Hypothalamus (tissue), 51 donors: ENCODE data around the gene DNM2.

ENCODE experiments used
- DNase-seq, 51 donors: peaks; one replicate each; lab custom pipeline; 2025; lab: John Stamatoyannopoulos, UW

The DNM2 gene

GRCh38 chr19:10768936-10769335, 51.1 kb downstream of the DNM2 start:
- no peak for DNase-seq

- DNase-seq, result peak in 47 of 51 donors; percentile 5 to 83 (median 60)
Observed at GRCh38 chr19:10769533-10770491, 51.9 kb downstream of the DNM2 start.

- no peak for DNase-seq
Observed at GRCh38 chr19:10773969-10774368, 56.1 kb downstream of the DNM2 start.

- no peak for DNase-seq
Observed at GRCh38 chr19:10774893-10775292, 57.0 kb downstream of the DNM2 start.

- no peak for DNase-seq
Observed at GRCh38 chr19:10776900-10777650, 59.2 kb downstream of the DNM2 start.

GRCh38 chr19:10780368-10780767, 62.5 kb downstream of the DNM2 start:
- peak in 5 of 51 donors; percentile 4 to 35 (median 12) for DNase-seq

- DNase-seq, result no peak
Observed at GRCh38 chr19:10782795-10783194, 64.9 kb downstream of the DNM2 start.

- peak in 16 of 51 donors; percentile 6 to 32 (median 17) for DNase-seq
Observed at GRCh38 chr19:10784257-10784656, 66.4 kb downstream of the DNM2 start.

GRCh38 chr19:10788146-10788545, 70.3 kb downstream of the DNM2 start:
- DNase-seq, result no peak

- no peak for DNase-seq
Observed at GRCh38 chr19:10789866-10790265, 72.0 kb downstream of the DNM2 start.

- DNase-seq, result peak in 23 of 51 donors; percentile 2 to 56 (median 29)
Observed at GRCh38 chr19:10796653-10797052, 78.8 kb downstream of the DNM2 start.

GRCh38 chr19:10797078-10797477, 79.2 kb downstream of the DNM2 start:
- DNase-seq, result no peak

- DNase-seq, result peak in 8 of 51 donors; percentile 4 to 55 (median 12)
Observed at GRCh38 chr19:10797541-10798256, 79.8 kb downstream of the DNM2 start.

- DNase-seq, result peak in 20 of 51 donors; percentile 4 to 49 (median 24)
Observed at GRCh38 chr19:10800488-10800887, 82.6 kb downstream of the DNM2 start.

GRCh38 chr19:10802479-10802878, 84.6 kb downstream of the DNM2 start:
- DNase-seq, result no peak

- no peak for DNase-seq
Observed at GRCh38 chr19:10803252-10803651, 85.4 kb downstream of the DNM2 start.

GRCh38 chr19:10805065-10805757, 87.3 kb downstream of the DNM2 start:
- peak in 4 of 51 donors; percentile 11 to 38 (median 25) for DNase-seq

GRCh38 chr19:10805758-10806247, 87.9 kb downstream of the DNM2 start:
- peak in 6 of 51 donors; percentile 8 to 38 (median 14) for DNase-seq

GRCh38 chr19:10808937-10809649, 91.2 kb downstream of the DNM2 start:
- no peak for DNase-seq
